CD4-positive, CD25-positive, alpha-beta regulatory T cell (primary cell): ENCODE data around the gene LTA. TPM values are rescaled to one million over a fixed set of nuclear protein-coding genes. Genes with fewer than 3 reads are reported as not detected.

Experiments
- ATAC-seq, 2 donors: fragments of 150-1000 bp; cut with Tn5 transposase; one replicate each; pipeline ENCODE4 v1.10.0; 2021; ENCODE audit warnings: low read depth in 2 of 2, moderate number of reproducible peaks in 2 of 2, moderate library complexity in 1 of 2
- DNase-seq, 3 donors: peaks; one replicate each; pipeline versions ENCODE4 v3.0.0 to v3.0.0-alpha.2; 2012 to 2022; ENCODE audit warnings: mixed read lengths in 1 of 3
- H3K27ac ChIP-seq: one replicate; pipeline ENCODE4 v1.7.0; 2013; ENCODE audit warnings: mild to moderate bottlenecking, low read length; ENCODE audit not compliant: insufficient read depth, poor library complexity, severe bottlenecking
- H3K27me3 ChIP-seq: one replicate; pipeline ENCODE4 v1.7.0; 2013; ENCODE audit warnings: low read length; ENCODE audit not compliant: control insufficient read depth, insufficient read depth
- H3K36me3 ChIP-seq: one replicate; pipeline ENCODE4 v1.7.0; 2013; ENCODE audit warnings: mild to moderate bottlenecking, low read length, moderate library complexity; ENCODE audit not compliant: control insufficient read depth, insufficient read depth
- H3K4me1 ChIP-seq: 2 replicates; pipeline ENCODE4 v1.7.0; 2013; ENCODE audit warnings: mild to moderate bottlenecking, low read length; ENCODE audit not compliant: insufficient read depth, control insufficient read depth, poor library complexity, severe bottlenecking
- H3K4me3 ChIP-seq: one replicate; pipeline ENCODE4 v1.7.0; 2013; ENCODE audit warnings: low read depth, mild to moderate bottlenecking, low read length, moderate library complexity
- H3K9me3 ChIP-seq, 2 experiments: 1 replicate in 1 of 2; 2 replicates in 1 of 2; pipeline ENCODE4 v1.7.0; 2013; ENCODE audit warnings: low read length in 2 of 2, mild to moderate bottlenecking in 1 of 2, moderate library complexity in 1 of 2; ENCODE audit not compliant: control insufficient read depth in 2 of 2
- H3K27ac Mint-ChIP-seq, 3 donors: one replicate each; pipeline ENCODE4 v1.8.0; 2020 to 2022; ENCODE audit warnings: mild to moderate bottlenecking in 3 of 3, mixed read lengths in 3 of 3, moderate library complexity in 2 of 3
- H3K27me3 Mint-ChIP-seq: one replicate; pipeline ENCODE4 v1.8.0; 2022; ENCODE audit warnings: mild to moderate bottlenecking, mixed read lengths
- H3K36me3 Mint-ChIP-seq: one replicate; pipeline ENCODE4 v1.8.0; 2020; ENCODE audit warnings: mixed read lengths
- H3K4me1 Mint-ChIP-seq, 4 donors: one replicate each; pipeline ENCODE4 v1.8.0; 2020 to 2022; ENCODE audit warnings: mixed read lengths in 4 of 4, mild to moderate bottlenecking in 1 of 4
- H3K4me3 Mint-ChIP-seq, 4 donors: one replicate each; pipeline ENCODE4 v1.8.0; 2020 to 2022; ENCODE audit warnings: mild to moderate bottlenecking in 4 of 4, mixed read lengths in 4 of 4, moderate library complexity in 3 of 4
- H3K9me3 Mint-ChIP-seq, 7 donors: one replicate each; pipeline ENCODE4 v1.8.0; 2020 to 2022; ENCODE audit warnings: mixed read lengths in 7 of 7, mild to moderate bottlenecking in 3 of 7, moderate library complexity in 2 of 7
- polyA plus RNA-seq, 4 donors: library from polyadenylated mRNA; unstranded; fragments of 300-500 nt; fragmentation: Illumina TruSeq; gene quantifications; one replicate each; pipeline ENCODE4 v1.2.3, GENCODE V29; 2021
- total RNA-seq: library from RNA; stranded (reverse); gene quantifications from one replicate; pipeline ENCODE4 v1.2.3, GENCODE V29; 2022

Gene LTA
- total and polyA plus RNA-seq, 5 donors from 2014 or later = 12.8 to 20.0 (median 14.2) TPM

DNA sequence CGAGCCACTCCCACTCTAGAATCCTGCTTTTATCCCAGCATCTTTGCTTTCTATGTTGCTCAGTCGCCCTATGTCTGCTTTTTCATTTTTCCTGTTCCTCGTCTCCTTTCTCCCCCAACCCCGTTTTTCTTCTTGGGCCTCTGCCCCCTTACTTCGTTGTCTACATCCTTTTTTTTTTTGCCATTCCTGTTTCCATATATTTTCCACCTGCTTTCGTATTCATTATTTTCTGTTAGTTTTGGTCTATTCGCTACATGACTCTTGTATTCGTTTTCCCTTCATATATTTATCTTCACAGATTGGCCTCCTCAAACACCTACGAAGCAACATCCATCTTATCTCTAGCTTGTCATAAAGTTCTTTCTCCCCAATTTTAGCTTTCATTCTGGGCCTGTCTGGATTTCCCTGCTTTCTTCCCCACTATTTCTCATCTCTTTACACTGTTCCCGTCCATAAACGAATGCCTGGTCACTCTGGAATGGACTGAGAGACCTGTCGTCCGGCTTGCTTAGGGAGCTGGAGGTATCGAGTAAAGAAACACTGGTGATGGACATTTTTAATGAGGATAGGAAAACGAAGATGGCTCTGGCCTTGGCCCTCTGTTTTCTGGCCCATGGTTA lies 49.3 kb downstream of the LTA start:
- Mint-ChIP-seq H3K36me3 (peaks cover 23% of the 10 kb centered on the region), H3K4me1 (peaks cover 11 to 42% (median 27%) of the 10 kb centered on the region in 4 donors), H3K27me3 (no peaks in the 10 kb centered on the region), H3K9me3 (no peaks in the 10 kb centered on the region), H3K27ac (peak overlapping the region; percentile 96 to 97 (median 97)), H3K4me3 (peak overlapping the region; percentile 85 to 99 (median 96))
- Histone ChIP-seq H3K4me3 (peak overlapping the region; percentile 78), H3K36me3 (peaks cover 36% of the 10 kb centered on the region), H3K27ac (peak overlapping the region; percentile 98), H3K4me1 (peaks cover 18% of the 10 kb centered on the region), H3K27me3 (no peaks in the 10 kb centered on the region), H3K9me3 (no peaks in the 10 kb centered on the region)
- ATAC-seq (no peak), DNase-seq (peak in 1 of 3 donors; percentile 24)

DNA sequence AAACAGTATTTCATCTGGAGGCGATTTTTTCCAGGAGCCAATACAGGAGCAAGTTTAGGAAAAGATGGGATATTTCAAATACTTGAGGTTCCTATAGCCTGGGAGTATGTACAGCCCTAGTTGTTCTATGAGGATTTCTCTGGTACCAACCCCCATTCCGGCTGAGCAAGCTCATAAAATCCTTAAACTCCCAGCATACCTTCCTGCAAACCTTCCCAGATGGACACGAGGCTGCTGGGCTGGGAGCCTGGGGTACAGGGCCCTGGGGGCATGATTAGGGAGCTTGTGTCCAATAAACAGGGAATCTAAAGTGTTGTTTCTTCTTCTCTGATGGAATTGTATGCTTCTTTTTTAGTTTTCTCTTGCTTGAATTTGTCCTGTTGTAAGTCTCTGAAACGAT lies 49.9 kb downstream of the LTA start:
- Mint-ChIP-seq H3K27ac (peak overlapping the region; percentile 82 to 97 (median 96)), H3K27me3 (no peaks in the 10 kb centered on the region), H3K4me1 (peaks cover 11 to 39% (median 28%) of the 10 kb centered on the region in 4 donors), H3K36me3 (peaks cover 28% of the 10 kb centered on the region), H3K4me3 (peak overlapping the region; percentile 85 to 99 (median 96)), H3K9me3 (no peaks in the 10 kb centered on the region)
- DNase-seq (no peak), ATAC-seq (no peak)
- H3K9me3 ChIP-seq = no peaks in the 10 kb centered on the region
- peaks cover 41% of the 10 kb centered on the region for H3K36me3 ChIP-seq
- H3K4me1 ChIP-seq = peaks cover 18% of the 10 kb centered on the region
- peak overlapping the region; percentile 98 for H3K27ac ChIP-seq
- peak overlapping the region; percentile 78 for H3K4me3 ChIP-seq
- no peaks in the 10 kb centered on the region for H3K27me3 ChIP-seq

DNA sequence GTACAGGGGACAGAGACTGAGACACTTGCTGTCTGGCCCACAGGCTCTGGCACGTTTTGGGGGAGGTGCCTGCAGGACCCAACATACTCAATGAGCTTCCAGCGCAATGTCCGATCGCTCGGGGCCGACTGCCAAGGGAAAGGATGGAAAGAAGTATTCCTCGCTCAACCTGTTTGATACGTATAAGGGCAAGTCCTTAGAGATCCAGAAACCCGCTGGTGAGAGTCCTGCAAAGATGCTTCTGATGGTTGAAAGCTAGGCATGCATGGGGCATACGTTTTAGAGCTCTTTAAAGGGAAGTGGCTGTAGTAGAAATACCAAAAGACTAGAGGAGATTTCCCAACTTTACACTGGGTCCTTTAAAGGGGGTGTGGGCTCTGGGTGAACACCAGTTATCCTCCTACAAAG lies 50.6 kb downstream of the LTA start:
- H3K4me1 ChIP-seq = peaks cover 18% of the 10 kb centered on the region
- H3K36me3 ChIP-seq = peaks cover 48% of the 10 kb centered on the region
- no peaks in the 10 kb centered on the region for H3K9me3 ChIP-seq
- DNase-seq (no peak), ATAC-seq (no peak)
- Mint-ChIP-seq H3K27ac (peak overlapping the region; percentile 82 to 97 (median 96)), H3K9me3 (no peaks in the 10 kb centered on the region), H3K4me3 (peak overlapping the region; percentile 85 to 99 (median 96)), H3K36me3 (peaks cover 35% of the 10 kb centered on the region), H3K27me3 (no peaks in the 10 kb centered on the region), H3K4me1 (peaks cover 11 to 42% (median 27%) of the 10 kb centered on the region in 4 donors)
- no peak overlapping the region for H3K4me3 ChIP-seq
- no peaks in the 10 kb centered on the region for H3K27me3 ChIP-seq
- no peak overlapping the region for H3K27ac ChIP-seq

Other genes with a start within 250 kb of the LTA start
Only the 30 nearest of the 34 such genes appear.
- 8,618 TPM for gene HLA-B, start 215.1 kb upstream of the LTA start, total RNA-seq
- gene HLA-B, start 215.1 kb upstream of the LTA start, polyA plus RNA-seq = 1,000 to 10,000 TPM; 4,778 to 8,292 (median 6,791) TPM
- 15.9 TPM for gene MICA, start 168.7 kb upstream of the LTA start, total RNA-seq
- 10 to 100 TPM in 1 of 4 donors, 1 to 10 TPM in 3; 6.4 to 10.6 (median 7.5) TPM for gene MICA, start 168.7 kb upstream of the LTA start, polyA plus RNA-seq
- gene MICB, start 74.1 kb upstream of the LTA start, total RNA-seq = 22.0 TPM
- 10 to 100 TPM in 3 of 4 donors, 1 to 10 TPM in 1; 7.8 to 13.7 (median 12.3) TPM for gene MICB, start 74.1 kb upstream of the LTA start, polyA plus RNA-seq
- not detected for gene MCCD1, start 43.3 kb upstream of the LTA start, total RNA-seq
- gene MCCD1, start 43.3 kb upstream of the LTA start, polyA plus RNA-seq = not detected
- 603 TPM for gene DDX39B, start 30.3 kb upstream of the LTA start, total RNA-seq
- 100 to 1,000 TPM; 105 to 116 (median 110) TPM for gene DDX39B, start 30.3 kb upstream of the LTA start, polyA plus RNA-seq
- gene ATP6V1G2, start 25.7 kb upstream of the LTA start, total RNA-seq = 3.9 TPM
- 1 to 10 TPM; 1.1 to 1.8 (median 1.3) TPM for gene ATP6V1G2, start 25.7 kb upstream of the LTA start, polyA plus RNA-seq
- gene NFKBIL1, start 24.7 kb upstream of the LTA start, total RNA-seq = 4.6 TPM
- gene NFKBIL1, start 24.7 kb upstream of the LTA start, polyA plus RNA-seq = 1 to 10 TPM; 4.7 to 9.4 (median 6.9) TPM
- 21.8 TPM for gene TNF, start 3.3 kb downstream of the LTA start, total RNA-seq
- gene TNF, start 3.3 kb downstream of the LTA start, polyA plus RNA-seq = 1 to 10 TPM in 3 of 4 donors, under 1 TPM in 1; 0.48 to 3.1 (median 2.2) TPM
- 493 TPM for gene LTB, start 10.1 kb downstream of the LTA start, total RNA-seq
- 1,000 to 10,000 TPM; 1,104 to 1,480 (median 1,402) TPM for gene LTB, start 10.1 kb downstream of the LTA start, polyA plus RNA-seq
- gene LST1, start 14.0 kb downstream of the LTA start, total RNA-seq = 12.9 TPM
- 10 to 100 TPM in 1 of 4 donors, 1 to 10 TPM in 3; 8.0 to 10.9 (median 8.7) TPM for gene LST1, start 14.0 kb downstream of the LTA start, polyA plus RNA-seq
- 8.6 TPM for gene NCR3, start 20.7 kb downstream of the LTA start, total RNA-seq
- 10 to 100 TPM; 30.8 to 86.6 (median 39.2) TPM for gene NCR3, start 20.7 kb downstream of the LTA start, polyA plus RNA-seq
- gene AIF1, start 42.9 kb downstream of the LTA start, total RNA-seq = 9.9 TPM
- gene AIF1, start 42.9 kb downstream of the LTA start, polyA plus RNA-seq = 10 to 100 TPM in 3 of 4 donors, 1 to 10 TPM in 1; 6.5 to 38.8 (median 19.3) TPM
- 214 TPM for gene PRRC2A, start 48.4 kb downstream of the LTA start, total RNA-seq
- 1 to 10 TPM; 2.8 to 5.0 (median 3.2) TPM for gene PRRC2A, start 48.4 kb downstream of the LTA start, polyA plus RNA-seq
- gene BAG6, start 80.4 kb downstream of the LTA start, total RNA-seq = 213 TPM
- gene BAG6, start 80.4 kb downstream of the LTA start, polyA plus RNA-seq = 10 to 100 TPM; 13.5 to 19.7 (median 18.0) TPM
- 1.7 TPM for gene APOM, start 83.6 kb downstream of the LTA start, total RNA-seq
- gene APOM, start 83.6 kb downstream of the LTA start, polyA plus RNA-seq = 1 to 10 TPM; 2.5 to 4.1 (median 2.8) TPM
- 18.8 TPM for gene C6orf47, start 88.5 kb downstream of the LTA start, total RNA-seq
- gene C6orf47, start 88.5 kb downstream of the LTA start, polyA plus RNA-seq = 10 to 100 TPM; 24.2 to 30.5 (median 27.1) TPM
- gene GPANK1, start 92.7 kb downstream of the LTA start, total RNA-seq = 9.8 TPM
- gene GPANK1, start 92.7 kb downstream of the LTA start, polyA plus RNA-seq = 10 to 100 TPM; 21.6 to 27.3 (median 25.2) TPM
- gene CSNK2B, start 93.8 kb downstream of the LTA start, total RNA-seq = 141 TPM
- gene CSNK2B, start 93.8 kb downstream of the LTA start, polyA plus RNA-seq = 100 to 1,000 TPM; 235 to 285 (median 261) TPM
- gene LY6G5B, start 97.7 kb downstream of the LTA start, total RNA-seq = 38.8 TPM
- gene LY6G5B, start 97.7 kb downstream of the LTA start, polyA plus RNA-seq = not detected
- 3.1 TPM for gene LY6G5C, start 108.8 kb downstream of the LTA start, total RNA-seq
- 10 to 100 TPM in 3 of 4 donors, 1 to 10 TPM in 1; 7.4 to 19.9 (median 11.9) TPM for gene LY6G5C, start 108.8 kb downstream of the LTA start, polyA plus RNA-seq
- 78.4 TPM for gene ABHD16A, start 131.0 kb downstream of the LTA start, total RNA-seq
- gene ABHD16A, start 131.0 kb downstream of the LTA start, polyA plus RNA-seq = 10 to 100 TPM; 33.4 to 43.2 (median 35.8) TPM
- 1.5 TPM for gene LY6G6F, start 134.6 kb downstream of the LTA start, total RNA-seq
- gene LY6G6F, start 134.6 kb downstream of the LTA start, polyA plus RNA-seq = not detected
- not detected for gene LY6G6D, start 143.1 kb downstream of the LTA start, total RNA-seq
- gene LY6G6D, start 143.1 kb downstream of the LTA start, polyA plus RNA-seq = not detected
- not detected for gene LY6G6C, start 149.5 kb downstream of the LTA start, total RNA-seq
- gene LY6G6C, start 149.5 kb downstream of the LTA start, polyA plus RNA-seq = not detected
- 10.8 TPM for gene MPIG6B, start 151.1 kb downstream of the LTA start, total RNA-seq
- under 1 TPM in 1 of 4 donors, not detected in 3; 0.43 TPM for gene MPIG6B, start 151.1 kb downstream of the LTA start, polyA plus RNA-seq
- 13.6 TPM for gene DDAH2, start 157.0 kb downstream of the LTA start, total RNA-seq
- 10 to 100 TPM; 16.0 to 19.8 (median 17.7) TPM for gene DDAH2, start 157.0 kb downstream of the LTA start, polyA plus RNA-seq
- 192 TPM for gene CLIC1, start 164.2 kb downstream of the LTA start, total RNA-seq
- 100 to 1,000 TPM; 481 to 771 (median 621) TPM for gene CLIC1, start 164.2 kb downstream of the LTA start, polyA plus RNA-seq
- 17.4 TPM for gene MSH5, start 167.7 kb downstream of the LTA start, total RNA-seq
- 1 to 10 TPM; 1.2 to 3.3 (median 1.3) TPM for gene MSH5, start 167.7 kb downstream of the LTA start, polyA plus RNA-seq
- gene SAPCD1, start 190.4 kb downstream of the LTA start, total RNA-seq = 2.3 TPM
- gene SAPCD1, start 190.4 kb downstream of the LTA start, polyA plus RNA-seq = not detected
- 6.8 TPM for gene VWA7, start 205.0 kb downstream of the LTA start, total RNA-seq
- 1 to 10 TPM in 3 of 4 donors, under 1 TPM in 1; 0.91 to 1.2 (median 1.2) TPM for gene VWA7, start 205.0 kb downstream of the LTA start, polyA plus RNA-seq